Astrocyte of the cerebellum (primary cell): ENCODE results near the gene ZMIZ2.

ENCODE experiments used
- DNase-seq: peaks from one replicate; pipeline ENCODE4 v3.0.0-alpha.2; 2011; ENCODE audit warnings: low read depth
- H3K4me3 ChIP-seq: 2 replicates; pipeline ENCODE4 v1.5.1; 2011; ENCODE audit warnings: mild to moderate bottlenecking, low read depth, low read length, moderate library complexity
- CTCF ChIP-seq: IDR thresholded peaks from 2 replicates; pipeline ENCODE4 v1.5.1; 2012; ENCODE audit warnings: low read length, low read depth, moderate library complexity, mild to moderate bottlenecking; ENCODE audit errors: missing control alignments
- in situ Hi-C: cut with HindIII; loops from 2 replicates; pipeline ENCODE4 v1.10.0; 2017; ENCODE audit warnings: low sequenced_read_pairs

ZMIZ2 gene

GRCh38 chr7:44819292-44819691 is 70.6 kb downstream of the ZMIZ2 start:
- no peak for DNase-seq
- in situ Hi-C loops: loop anchor here (25.0 kb wide), 1 partner anchor 232 kb away; the partner anchor contains the start of gene TMED4
- no peak for TF ChIP-seq CTCF
- H3K4me3 ChIP-seq: no peak overlapping the region
